ENCODE measurements around the gene CPTP. TPM values are rescaled to one million over a fixed set of nuclear protein-coding genes. Genes with fewer than 3 reads are reported as not detected.

CPTP gene
- total RNA-seq: 10 to 100 TPM in 1 of 2 experiments, 1 to 10 TPM in 1; 8.4 to 11.0 TPM

DNA sequence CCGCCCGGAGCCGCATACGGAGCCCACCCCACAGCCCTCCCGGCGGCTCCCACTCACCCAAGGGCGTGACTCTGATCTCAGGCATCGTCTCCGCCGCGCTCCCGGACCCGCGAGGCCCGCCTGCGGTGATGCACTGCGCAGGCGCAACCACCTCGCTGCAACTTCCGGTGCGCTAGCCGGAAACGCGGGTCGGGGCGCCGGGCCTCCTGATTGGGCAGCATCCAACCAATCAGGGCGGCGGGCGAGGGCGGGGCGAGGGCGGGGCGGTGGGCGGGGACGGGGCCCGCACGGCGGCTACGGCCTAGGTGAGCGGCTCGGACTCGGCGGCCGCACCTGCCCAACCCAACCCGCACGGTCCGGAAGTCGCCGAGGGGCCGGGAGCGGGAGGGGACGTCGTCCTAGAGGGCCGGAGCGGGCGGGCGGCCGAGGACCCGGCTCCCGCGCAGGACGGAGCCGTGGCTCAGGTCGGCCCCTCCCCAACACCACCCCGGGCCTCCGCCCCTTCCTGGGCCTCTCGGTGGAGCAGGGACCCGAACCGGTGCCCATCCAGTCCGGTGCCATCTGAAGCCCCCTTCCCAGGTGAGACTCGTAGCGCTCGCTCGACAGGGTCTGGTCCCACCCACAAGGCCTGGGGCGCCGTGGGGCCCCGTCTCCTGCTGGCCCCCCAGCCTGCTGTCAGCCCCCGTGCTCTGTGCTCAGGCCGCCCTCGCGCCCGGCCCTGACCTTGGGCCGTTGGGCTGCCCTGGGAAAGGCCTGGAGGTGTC is at the start of gene CPTP, which contains the start of gene INTS11:
Gene CPTP (plus strand): TSS at position 279 of the 764 bp plus-strand sequence. CDS start 2,109 bp downstream, outside the sequence.
Gene INTS11 (minus strand): TSS at position 137 of the 764 bp plus-strand sequence. CDS start 52 bp downstream, at position 85.
- intact Hi-C loops (cut with micrococcal nuclease): no loop called here

DNA sequence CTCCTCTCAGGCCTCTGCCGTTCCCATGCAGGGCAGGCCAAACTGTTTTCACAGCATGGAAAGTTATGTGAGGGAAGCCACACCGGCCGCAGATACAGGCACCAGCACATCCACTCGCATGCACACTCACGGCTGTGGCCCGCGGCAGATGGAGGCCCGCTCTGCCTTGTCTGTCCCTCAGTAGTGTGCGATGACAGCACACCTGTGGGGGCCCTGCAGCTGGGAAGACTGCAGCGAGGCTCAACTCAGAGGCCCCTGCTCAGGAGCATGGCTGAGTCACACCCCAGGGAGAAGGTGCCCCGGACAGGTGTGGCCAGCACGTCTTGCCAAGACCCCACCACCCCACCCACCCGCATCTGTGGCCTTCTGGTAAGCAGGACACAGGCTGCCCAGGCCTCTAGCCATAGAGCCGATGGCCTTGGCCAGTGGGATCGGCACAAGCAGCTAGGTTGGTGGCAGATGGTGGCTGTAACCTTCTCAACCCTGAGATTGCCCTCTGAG is 49.6 kb upstream of the CPTP start:
- no peaks in the 10 kb centered on the region for H3K27me3 Mint-ChIP-seq
- peak overlapping the region; percentile 70 for H3K4me3 Mint-ChIP-seq
- intact Hi-C loops (cut with micrococcal nuclease): no loop called here
- no peaks in the 10 kb centered on the region for H3K9me3 Mint-ChIP-seq
- ChIA-PET CTCF (no interaction called here), POLR2A (interaction anchor here (0.9 to 1.4 kb wide), 3 partner anchors 10 to 20 kb away, joined by 3 read pairs; no protein-coding TSS in a partner anchor)
- DNase-seq: no peak
- no peak for ATAC-seq
- H3K27ac Mint-ChIP-seq: no peak overlapping the region
- H3K4me1 Mint-ChIP-seq (ENCODE audit: low read depth): peaks cover 33% of the 10 kb centered on the region
- TF ChIP-seq, protein P1, sequence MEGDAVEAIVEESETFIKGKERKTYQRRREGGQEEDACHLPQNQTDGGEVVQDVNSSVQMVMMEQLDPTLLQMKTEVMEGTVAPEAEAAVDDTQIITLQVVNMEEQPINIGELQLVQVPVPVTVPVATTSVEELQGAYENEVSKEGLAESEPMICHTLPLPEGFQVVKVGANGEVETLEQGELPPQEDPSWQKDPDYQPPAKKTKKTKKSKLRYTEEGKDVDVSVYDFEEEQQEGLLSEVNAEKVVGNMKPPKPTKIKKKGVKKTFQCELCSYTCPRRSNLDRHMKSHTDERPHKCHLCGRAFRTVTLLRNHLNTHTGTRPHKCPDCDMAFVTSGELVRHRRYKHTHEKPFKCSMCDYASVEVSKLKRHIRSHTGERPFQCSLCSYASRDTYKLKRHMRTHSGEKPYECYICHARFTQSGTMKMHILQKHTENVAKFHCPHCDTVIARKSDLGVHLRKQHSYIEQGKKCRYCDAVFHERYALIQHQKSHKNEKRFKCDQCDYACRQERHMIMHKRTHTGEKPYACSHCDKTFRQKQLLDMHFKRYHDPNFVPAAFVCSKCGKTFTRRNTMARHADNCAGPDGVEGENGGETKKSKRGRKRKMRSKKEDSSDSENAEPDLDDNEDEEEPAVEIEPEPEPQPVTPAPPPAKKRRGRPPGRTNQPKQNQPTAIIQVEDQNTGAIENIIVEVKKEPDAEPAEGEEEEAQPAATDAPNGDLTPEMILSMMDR (IDR thresholded peaks at IDR 0.05): no peak
- H3K36me3 Mint-ChIP-seq (ENCODE audit: low read depth): peaks cover 24% of the 10 kb centered on the region

More for the DNA sequence above, at the start of gene CPTP, which contains the start of gene INTS11:
- ATAC-seq (peak; percentile 93), DNase-seq (peak; percentile 96)
- peak within 1 kb of the TSS; percentile 93 for H3K4me3 Mint-ChIP-seq
- H3K4me1 Mint-ChIP-seq (ENCODE audit: low read depth): peaks cover 30% of the 10 kb centered on the region
- no peaks in the 10 kb centered on the region for H3K9me3 Mint-ChIP-seq
- ChIA-PET CTCF (no interaction called here), POLR2A (interaction anchor here (1.2 to 2.2 kb wide), 5 partner anchors 9 to 50 kb away, joined by 3 to 10 read pairs (median 4); partner anchors contain the start of gene AURKAIP1)
- H3K27me3 Mint-ChIP-seq: no peaks in the 10 kb centered on the region
- TF ChIP-seq, protein P1 (IDR thresholded peaks at IDR 0.05): no peak
- H3K36me3 Mint-ChIP-seq (ENCODE audit: low read depth): peaks cover 7% of the 10 kb centered on the region
- peak within 1 kb of the TSS; percentile 91 for H3K27ac Mint-ChIP-seq

DNA sequence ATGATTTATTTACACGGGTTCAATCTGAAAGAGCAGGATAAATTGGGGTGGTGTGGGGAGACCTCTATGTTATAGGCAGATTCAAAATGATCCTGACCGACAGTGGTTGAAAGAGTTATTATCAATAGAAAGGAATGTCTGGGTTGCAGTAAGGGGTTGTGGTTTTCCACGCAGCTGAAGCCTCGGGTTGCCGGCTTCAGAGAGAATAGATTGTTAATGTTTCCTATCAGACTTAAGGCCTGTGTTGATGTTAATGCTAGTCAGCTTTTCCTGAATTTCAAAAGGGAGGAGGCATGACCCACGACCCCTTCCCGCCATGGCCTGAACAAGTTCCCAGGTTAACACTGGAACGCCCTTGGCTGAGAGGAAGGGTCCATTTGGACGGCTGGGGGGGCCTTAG is 48.8 kb upstream of the CPTP start:
- Mint-ChIP-seq H3K4me3 (peak overlapping the region; percentile 11), H3K36me3 (ENCODE audit: low read depth) (peaks cover 18% of the 10 kb centered on the region), H3K9me3 (no peaks in the 10 kb centered on the region), H3K27me3 (no peaks in the 10 kb centered on the region), H3K27ac (no peak overlapping the region), H3K4me1 (ENCODE audit: low read depth) (peaks cover 24% of the 10 kb centered on the region)
- CTCF ChIA-PET: no interaction called here
- POLR2A ChIA-PET: interaction anchor here (1.0 to 1.4 kb wide), 2 partner anchors 9 to 11 kb away, joined by 3 read pairs; no protein-coding TSS in a partner anchor
- DNase-seq (no peak), ATAC-seq (no peak)
- intact Hi-C loops (cut with micrococcal nuclease): no loop called here
- TF ChIP-seq, protein P1 (IDR thresholded peaks at IDR 0.05): no peak

DNA sequence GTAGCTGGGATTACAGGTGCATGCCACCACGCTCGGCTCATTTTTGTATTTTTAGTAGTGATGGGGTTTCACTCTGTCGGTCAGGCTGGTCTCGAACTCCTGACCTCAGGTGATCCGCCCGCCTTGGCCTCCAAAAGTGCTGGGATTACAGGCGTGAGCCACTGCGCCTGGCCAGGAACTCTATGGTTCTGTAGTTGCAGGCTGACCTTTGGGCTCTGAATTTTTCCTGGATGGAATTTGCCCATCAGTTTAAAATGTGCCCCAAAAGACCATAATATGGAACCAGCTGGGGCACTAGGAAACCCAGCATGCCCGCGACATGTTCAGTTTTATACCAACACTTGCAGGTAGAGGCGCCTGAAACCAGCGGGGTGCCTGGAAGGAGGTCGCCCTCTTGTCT is 46.0 kb upstream of the CPTP start:
- Mint-ChIP-seq H3K27me3 (no peaks in the 10 kb centered on the region), H3K36me3 (ENCODE audit: low read depth) (no peaks in the 10 kb centered on the region), H3K4me1 (ENCODE audit: low read depth) (peaks cover 7% of the 10 kb centered on the region), H3K27ac (no peak overlapping the region), H3K4me3 (no peak overlapping the region), H3K9me3 (no peaks in the 10 kb centered on the region)
- ATAC-seq: no peak
- intact Hi-C loops (cut with micrococcal nuclease): no loop called here
- CTCF ChIA-PET: interaction anchor here (0.7 to 1.1 kb wide), 2 partner anchors 12 to 13 kb away, joined by 3 read pairs; no protein-coding TSS in a partner anchor
- POLR2A ChIA-PET: no interaction called here
- no peak for DNase-seq
- TF ChIP-seq, protein P1 (IDR thresholded peaks at IDR 0.05): no peak

DNA sequence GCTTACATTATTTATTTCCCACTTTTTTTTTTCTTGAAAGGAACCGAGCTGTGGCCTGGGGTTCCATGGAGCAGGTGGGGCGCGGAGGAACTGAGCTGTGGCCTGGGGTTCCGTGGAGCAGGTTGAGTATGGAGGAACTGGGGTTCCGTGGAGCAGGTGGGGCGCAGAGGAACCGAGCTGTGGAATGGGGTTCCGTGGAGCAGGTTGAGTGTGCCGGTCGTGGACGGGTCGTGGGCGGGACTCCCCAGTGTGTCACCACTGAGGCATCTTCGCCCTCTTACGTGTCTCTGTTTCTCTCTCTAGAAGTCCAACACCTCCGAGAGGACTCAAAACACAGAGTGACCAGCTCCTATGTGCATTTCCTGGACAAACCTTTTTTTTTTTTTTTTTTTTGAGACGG is 45.6 kb upstream of the CPTP start:
- DNase-seq (no peak), ATAC-seq (no peak)
- Mint-ChIP-seq H3K36me3 (ENCODE audit: low read depth) (no peaks in the 10 kb centered on the region), H3K27ac (no peak overlapping the region), H3K4me1 (ENCODE audit: low read depth) (peaks cover 7% of the 10 kb centered on the region), H3K4me3 (no peak overlapping the region), H3K27me3 (no peaks in the 10 kb centered on the region), H3K9me3 (no peaks in the 10 kb centered on the region)
- ChIA-PET POLR2A (no interaction called here), CTCF (interaction anchor here (1.1 to 1.2 kb wide), 2 partner anchors 11 to 157 kb away, joined by 3 read pairs; no protein-coding TSS in a partner anchor)
- intact Hi-C loops (cut with micrococcal nuclease): no loop called here
- TF ChIP-seq, protein P1 (IDR thresholded peaks at IDR 0.05): no peak

All from activated CD8-positive, alpha-beta T cell treated with anti-CD3 and anti-CD28 coated beads for 36 hours (primary cell).